ENCODE results near the gene OAS2.
"Not testable (repeated sequence)": the region's sequence is repeated elsewhere in the genome, so short reads cannot be mapped to it uniquely, and the experiment has no call there.

The OAS2 gene

DNA sequence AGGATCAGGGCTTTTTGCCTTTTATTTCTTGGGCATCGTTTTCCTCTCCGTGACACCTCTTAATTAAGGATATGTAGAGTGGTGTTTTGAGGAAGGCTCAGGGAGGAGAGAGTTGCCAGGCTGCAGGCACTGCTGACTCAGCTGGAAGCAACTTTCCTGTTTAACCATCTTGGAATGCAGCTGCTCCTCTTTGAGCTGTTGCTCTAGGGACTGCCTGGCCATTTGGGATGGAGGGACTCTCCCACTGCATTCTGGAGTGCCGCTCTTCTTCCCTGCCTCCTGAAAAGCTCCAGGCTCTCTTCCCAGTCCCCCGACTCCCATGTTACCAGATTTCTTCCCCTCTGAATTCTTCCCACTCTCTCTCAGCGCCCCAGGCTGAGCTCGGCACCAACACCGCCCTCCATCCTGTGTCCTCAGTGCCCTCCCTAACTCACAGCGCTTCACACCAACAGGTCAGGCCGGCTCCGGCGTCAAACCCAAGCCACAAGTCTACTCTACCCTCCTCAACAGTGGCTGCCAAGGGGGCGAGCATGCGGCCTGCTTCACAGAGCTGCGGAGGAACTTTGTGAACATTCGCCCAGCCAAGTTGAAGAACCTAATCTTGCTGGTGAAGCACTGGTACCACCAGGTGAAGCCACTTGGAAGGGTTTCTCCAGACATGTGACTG lies 34.2 kb upstream of the OAS2 start:
- H3K4me3 Mint-ChIP-seq = no peak overlapping the region
- H3K4me1 Mint-ChIP-seq = peaks cover 17% of the 10 kb centered on the region
- ATAC-seq (no peak), DNase-seq (ENCODE audit: low spot score in 2 of 2) (no peak)
- peaks cover 17% of the 10 kb centered on the region for H3K36me3 Mint-ChIP-seq
- H3K9me3 Mint-ChIP-seq = no peaks in the 10 kb centered on the region
- no peak overlapping the region for H3K27ac Mint-ChIP-seq

DNA sequence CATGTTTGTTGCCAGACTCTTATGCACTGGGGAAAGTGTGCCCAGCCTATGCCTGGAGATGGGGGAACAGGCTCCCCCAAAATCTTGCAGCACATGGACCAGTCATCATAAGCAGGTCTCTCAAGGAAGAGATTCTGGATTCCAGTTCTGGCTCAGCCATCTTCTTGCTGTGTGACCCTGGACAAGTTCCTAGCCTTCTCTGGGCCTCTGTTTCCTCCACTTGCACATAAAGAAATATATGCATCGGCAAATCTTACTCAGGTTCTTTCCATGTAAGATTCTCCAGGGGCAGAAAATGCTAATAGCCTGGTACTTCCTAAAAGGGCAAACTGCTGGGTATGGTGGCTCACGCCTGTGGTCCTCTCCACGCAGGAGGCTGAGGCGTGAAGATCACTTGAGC lies 32.8 kb upstream of the OAS2 start:
- Mint-ChIP-seq H3K27ac (no peak overlapping the region), H3K4me1 (peaks cover 5% of the 10 kb centered on the region), H3K9me3 (no peaks in the 10 kb centered on the region), H3K36me3 (peaks cover 23% of the 10 kb centered on the region), H3K4me3 (no peak overlapping the region)
- ATAC-seq (no peak), DNase-seq (ENCODE audit: low spot score in 2 of 2) (no peak)

DNA sequence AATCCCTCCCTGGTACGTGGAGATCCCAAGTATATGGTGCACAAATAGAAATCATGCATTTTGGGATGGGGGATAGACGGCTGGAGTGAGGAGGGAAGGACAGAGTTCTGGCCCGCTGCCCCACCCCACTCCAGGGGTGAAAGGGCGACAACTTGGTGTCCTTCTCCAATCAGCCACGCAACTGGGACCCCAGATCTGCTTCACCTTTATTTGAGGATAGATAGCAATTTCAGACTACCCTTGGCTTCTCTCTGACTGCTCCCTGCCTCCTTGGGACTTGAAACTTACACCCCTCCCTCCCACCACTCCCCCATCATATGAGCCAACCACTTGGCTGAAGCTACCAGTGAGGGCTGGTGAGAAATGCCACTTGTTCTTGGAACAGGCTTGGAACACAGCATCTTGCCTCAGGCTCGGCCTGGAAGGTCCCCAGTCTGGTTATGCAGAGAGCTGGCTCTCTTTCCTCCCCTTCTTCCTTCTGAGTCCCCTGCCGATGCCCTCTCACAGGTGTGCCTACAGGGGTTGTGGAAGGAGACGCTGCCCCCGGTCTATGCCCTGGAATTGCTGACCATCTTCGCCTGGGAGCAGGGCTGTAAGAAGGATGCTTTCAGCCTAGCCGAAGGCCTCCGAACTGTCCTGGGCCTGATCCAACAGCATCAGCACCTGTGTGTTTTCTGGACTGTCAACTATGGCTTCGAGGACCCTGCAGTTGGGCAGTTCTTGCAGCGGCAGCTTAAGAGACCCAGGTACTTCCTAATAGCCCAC lies 31.9 kb upstream of the OAS2 start:
- Mint-ChIP-seq H3K4me1 (peaks cover 5% of the 10 kb centered on the region), H3K9me3 (no peaks in the 10 kb centered on the region), H3K27ac (no peak overlapping the region), H3K36me3 (peaks cover 28% of the 10 kb centered on the region), H3K4me3 (no peak overlapping the region)
- DNase-seq (ENCODE audit: low spot score in 2 of 2) (no peak), ATAC-seq (no peak)

DNA sequence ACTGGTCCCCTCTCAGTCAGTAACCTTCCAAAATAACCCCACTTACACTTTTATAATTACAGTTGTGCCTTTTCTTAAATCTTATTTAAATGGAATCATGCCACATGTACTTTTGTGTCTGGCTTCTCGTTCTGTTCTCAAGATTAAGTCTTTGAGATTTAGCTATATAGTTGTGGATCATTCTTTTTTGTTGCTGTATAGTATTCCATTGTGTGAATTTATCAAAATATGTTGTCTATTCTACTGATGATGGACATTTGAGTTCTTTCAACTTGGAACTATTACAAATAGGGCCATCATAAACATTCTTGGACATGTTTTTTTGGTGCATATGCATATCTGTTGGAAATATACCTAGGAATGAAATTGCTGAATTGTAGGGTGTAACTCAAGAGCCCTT lies 31.0 kb upstream of the OAS2 start:
- ATAC-seq = no peak

DNA sequence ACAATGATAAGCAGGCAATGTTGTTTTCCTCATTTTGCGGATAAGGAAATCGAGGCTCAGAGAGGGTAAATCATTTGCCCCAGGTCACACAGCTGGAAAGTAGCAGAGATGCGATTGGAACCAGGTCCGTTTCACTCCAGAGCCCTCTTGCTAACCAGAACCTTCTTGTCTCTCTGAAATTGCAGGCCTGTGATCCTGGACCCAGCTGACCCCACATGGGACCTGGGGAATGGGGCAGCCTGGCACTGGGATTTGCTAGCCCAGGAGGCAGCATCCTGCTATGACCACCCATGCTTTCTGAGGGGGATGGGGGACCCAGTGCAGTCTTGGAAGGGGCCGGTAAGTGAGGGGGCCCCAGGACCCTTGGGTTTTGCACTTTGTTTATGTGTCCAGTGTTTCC lies 30.6 kb upstream of the OAS2 start:
- no peak for DNase-seq (ENCODE audit: low spot score in 2 of 2)
- Mint-ChIP-seq H3K4me3 (no peak overlapping the region), H3K36me3 (peaks cover 42% of the 10 kb centered on the region), H3K27ac (no peak overlapping the region), H3K4me1 (peaks cover 5% of the 10 kb centered on the region), H3K9me3 (peaks cover 2% of the 10 kb centered on the region)
- ATAC-seq = no peak

More for the DNA sequence above, 31.0 kb upstream of the OAS2 start:
- no peak for DNase-seq (ENCODE audit: low spot score in 2 of 2)
- H3K4me1 Mint-ChIP-seq = peaks cover 5% of the 10 kb centered on the region
- H3K36me3 Mint-ChIP-seq = peaks cover 37% of the 10 kb centered on the region
- no peak overlapping the region for H3K4me3 Mint-ChIP-seq
- H3K9me3 Mint-ChIP-seq = no peaks in the 10 kb centered on the region
- H3K27ac Mint-ChIP-seq = no peak overlapping the region

- Mint-ChIP-seq H3K36me3 (peaks cover 44% of the 10 kb centered on the region), H3K27ac (peak overlapping the region; percentile 49), H3K4me3 (no peak overlapping the region), H3K4me1 (peaks cover 5% of the 10 kb centered on the region), H3K9me3 (peaks cover 2% of the 10 kb centered on the region)
- ATAC-seq (no peak), DNase-seq (ENCODE audit: low spot score in 2 of 2) (no peak)
These were observed 29.5 kb upstream of the OAS2 start for GRCh38 chr12:112948806-112949205.

GRCh38 chr12:112950701-112951100 lies 27.6 kb upstream of the OAS2 start:
- peaks cover 2% of the 10 kb centered on the region for H3K9me3 Mint-ChIP-seq
- H3K4me1 Mint-ChIP-seq = no peaks in the 10 kb centered on the region
- DNase-seq (ENCODE audit: low spot score in 2 of 2) = no peak
- H3K4me3 Mint-ChIP-seq = no peak overlapping the region
- H3K36me3 Mint-ChIP-seq = peaks cover 44% of the 10 kb centered on the region
- H3K27ac Mint-ChIP-seq = no peak overlapping the region
- ATAC-seq = no peak

- not testable (repeated sequence) for H3K4me3 Mint-ChIP-seq; H3K9me3 Mint-ChIP-seq; ATAC-seq; DNase-seq (ENCODE audit: low spot score in 2 of 2); H3K27ac Mint-ChIP-seq
- Mint-ChIP-seq H3K36me3 (peaks cover 32% of the 10 kb centered on the region), H3K4me1 (peaks cover 14% of the 10 kb centered on the region)
These were observed 21.2 kb upstream of the OAS2 start for GRCh38 chr12:112957125-112957524.

DNA sequence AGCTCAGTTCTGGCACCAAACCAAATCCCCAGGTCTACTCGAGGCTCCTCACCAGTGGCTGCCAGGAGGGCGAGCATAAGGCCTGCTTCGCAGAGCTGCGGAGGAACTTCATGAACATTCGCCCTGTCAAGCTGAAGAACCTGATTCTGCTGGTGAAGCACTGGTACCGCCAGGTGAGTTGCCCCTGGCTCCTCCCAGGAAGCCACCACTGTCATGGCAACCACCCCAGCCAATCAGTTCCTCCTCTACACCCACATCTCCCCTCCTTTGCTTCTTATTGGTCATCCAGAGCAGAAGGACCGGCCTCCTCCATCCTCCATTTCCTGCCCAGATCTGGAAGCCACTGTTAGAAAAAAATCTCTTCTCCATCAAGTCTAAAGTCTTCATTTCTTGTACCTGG lies 17.2 kb upstream of the OAS2 start:
- DNase-seq (ENCODE audit: low spot score in 2 of 2) (no peak), ATAC-seq (no peak)
- H3K4me1 Mint-ChIP-seq = peaks cover 12% of the 10 kb centered on the region
- peaks cover 31% of the 10 kb centered on the region for H3K36me3 Mint-ChIP-seq
- H3K4me3 Mint-ChIP-seq = no peak overlapping the region
- peaks cover 6% of the 10 kb centered on the region for H3K9me3 Mint-ChIP-seq
- no peak overlapping the region for H3K27ac Mint-ChIP-seq

GRCh38 chr12:112961536-112961935 lies 16.8 kb upstream of the OAS2 start:
- no peak overlapping the region for H3K4me3 Mint-ChIP-seq
- no peak for DNase-seq (ENCODE audit: low spot score in 2 of 2)
- peaks cover 6% of the 10 kb centered on the region for H3K9me3 Mint-ChIP-seq
- peaks cover 26% of the 10 kb centered on the region for H3K36me3 Mint-ChIP-seq
- H3K27ac Mint-ChIP-seq = no peak overlapping the region
- H3K4me1 Mint-ChIP-seq = peaks cover 7% of the 10 kb centered on the region
- ATAC-seq = no peak

DNA sequence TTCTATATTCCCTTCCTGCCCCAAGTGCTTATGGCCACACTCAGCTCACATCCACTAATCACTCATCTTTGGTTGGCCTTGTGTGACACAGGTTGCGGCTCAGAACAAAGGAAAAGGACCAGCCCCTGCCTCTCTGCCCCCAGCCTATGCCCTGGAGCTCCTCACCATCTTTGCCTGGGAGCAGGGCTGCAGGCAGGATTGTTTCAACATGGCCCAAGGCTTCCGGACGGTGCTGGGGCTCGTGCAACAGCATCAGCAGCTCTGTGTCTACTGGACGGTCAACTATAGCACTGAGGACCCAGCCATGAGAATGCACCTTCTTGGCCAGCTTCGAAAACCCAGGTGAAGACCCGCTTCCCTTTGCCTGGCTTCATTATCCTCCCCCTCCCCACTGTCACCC lies 15.8 kb upstream of the OAS2 start:
- Mint-ChIP-seq H3K36me3 (peaks cover 26% of the 10 kb centered on the region), H3K4me3 (no peak overlapping the region), H3K4me1 (peaks cover 7% of the 10 kb centered on the region), H3K9me3 (peaks cover 6% of the 10 kb centered on the region), H3K27ac (no peak overlapping the region)
- DNase-seq (ENCODE audit: low spot score in 2 of 2) = no peak
- no peak for ATAC-seq

DNA sequence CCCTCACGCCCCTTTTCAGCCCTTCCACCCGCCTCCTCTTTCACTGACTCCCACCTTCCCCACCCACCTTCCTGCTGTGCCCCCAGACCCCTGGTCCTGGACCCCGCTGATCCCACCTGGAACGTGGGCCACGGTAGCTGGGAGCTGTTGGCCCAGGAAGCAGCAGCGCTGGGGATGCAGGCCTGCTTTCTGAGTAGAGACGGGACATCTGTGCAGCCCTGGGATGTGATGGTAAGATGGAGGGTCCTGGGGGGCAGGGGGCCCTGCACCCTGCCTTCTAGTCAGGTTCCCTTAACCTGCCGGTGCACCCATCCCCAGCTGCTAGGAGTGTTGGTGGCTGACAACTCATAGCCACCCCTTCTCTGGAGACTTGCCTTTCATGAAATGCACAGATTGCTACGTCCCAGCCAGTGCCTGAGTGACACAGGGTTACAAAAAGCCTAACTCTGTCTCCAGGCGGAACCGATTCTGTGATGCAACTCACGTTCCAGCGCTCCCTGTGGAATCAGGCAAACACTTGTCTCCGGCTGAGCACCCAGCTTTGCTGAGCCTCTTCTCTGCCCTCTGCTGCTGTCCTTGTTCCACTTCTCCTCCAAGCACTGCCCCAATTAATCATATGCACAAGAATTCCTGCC lies 15.0 kb upstream of the OAS2 start:
- Mint-ChIP-seq H3K9me3 (peaks cover 3% of the 10 kb centered on the region), H3K27ac (no peak overlapping the region), H3K4me3 (no peak overlapping the region), H3K36me3 (peaks cover 26% of the 10 kb centered on the region), H3K4me1 (peaks cover 7% of the 10 kb centered on the region)
- DNase-seq (ENCODE audit: low spot score in 2 of 2) (no peak), ATAC-seq (no peak)

DNA sequence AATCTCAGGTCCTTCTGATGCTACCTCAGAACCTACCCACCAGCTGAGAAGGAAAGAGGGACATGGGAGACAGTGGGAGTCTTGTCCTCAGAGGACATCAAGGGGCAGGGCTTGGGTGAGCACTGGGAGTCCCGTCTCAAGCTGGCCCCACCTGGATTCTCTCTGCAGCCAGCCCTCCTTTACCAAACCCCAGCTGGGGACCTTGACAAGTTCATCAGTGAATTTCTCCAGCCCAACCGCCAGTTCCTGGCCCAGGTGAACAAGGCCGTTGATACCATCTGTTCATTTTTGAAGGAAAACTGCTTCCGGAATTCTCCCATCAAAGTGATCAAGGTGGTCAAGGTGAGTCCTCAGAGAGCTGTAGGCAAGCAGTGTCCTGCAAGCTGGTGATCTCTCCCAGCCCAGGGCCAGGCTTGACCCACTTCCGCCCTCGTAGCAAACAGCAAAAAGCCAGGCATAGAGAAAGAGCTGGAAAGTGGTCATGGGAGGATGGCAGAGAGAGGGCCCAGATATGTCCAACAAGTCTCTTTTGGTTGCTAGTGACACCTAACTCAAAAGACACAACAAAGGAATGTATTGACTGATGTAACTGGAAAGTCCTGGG lies 14.2 kb upstream of the OAS2 start:
- ATAC-seq = no peak

DNA sequence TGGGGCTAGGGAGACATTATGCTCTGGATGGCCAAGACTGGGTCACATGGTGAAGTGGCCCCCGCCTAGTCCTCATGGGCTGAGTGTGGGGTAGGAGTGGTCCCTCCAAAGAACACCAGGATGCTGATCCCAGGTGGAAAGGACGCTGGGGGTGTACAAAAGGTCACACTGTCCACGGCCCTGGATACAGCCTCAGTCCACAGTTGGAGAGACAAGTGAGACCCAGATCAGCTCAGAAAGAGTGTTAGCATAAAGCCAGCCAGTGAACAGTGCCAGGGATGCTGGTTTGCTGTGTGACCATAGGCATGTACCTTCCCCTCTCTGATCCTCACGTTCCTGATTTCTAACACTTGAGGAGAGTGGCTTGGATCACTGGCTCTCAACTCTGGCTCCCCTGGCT lies 13.4 kb upstream of the OAS2 start:
- Mint-ChIP-seq H3K9me3 (peaks cover 3% of the 10 kb centered on the region), H3K4me1 (peaks cover 1% of the 10 kb centered on the region), H3K27ac (no peak overlapping the region), H3K36me3 (peaks cover 18% of the 10 kb centered on the region), H3K4me3 (no peak overlapping the region)
- ATAC-seq = no peak
- DNase-seq (ENCODE audit: low spot score in 2 of 2) = no peak

More for the DNA sequence above, 14.2 kb upstream of the OAS2 start:
- Mint-ChIP-seq H3K9me3 (peaks cover 3% of the 10 kb centered on the region), H3K4me1 (peaks cover 7% of the 10 kb centered on the region), H3K4me3 (no peak overlapping the region), H3K36me3 (peaks cover 25% of the 10 kb centered on the region), H3K27ac (no peak overlapping the region)
- DNase-seq (ENCODE audit: low spot score in 2 of 2) = no peak

GRCh38 chr12:112965643-112966042 lies 12.7 kb upstream of the OAS2 start:
- no peak for DNase-seq (ENCODE audit: low spot score in 2 of 2)
- Mint-ChIP-seq H3K27ac (no peak overlapping the region), H3K36me3 (peaks cover 14% of the 10 kb centered on the region), H3K4me1 (no peaks in the 10 kb centered on the region), H3K4me3 (no peak overlapping the region), H3K9me3 (peaks cover 3% of the 10 kb centered on the region)
- ATAC-seq = no peak

All from stimulated activated effector memory CD8-positive, alpha-beta T cell treated with anti-CD3 and anti-CD28 coated beads, Interleukin-12 subunit alpha, Interleukin-12 subunit beta, amount 100 ng/mL, for 72 hours (primary cell).